SK-N-SH (cell line): ENCODE data around the gene DERL3. TPM values are rescaled to one million over a fixed set of nuclear protein-coding genes. Genes with fewer than 3 reads are reported as not detected.

ENCODE experiments used
- CTCF ChIA-PET: fragments of 300-600, 350-600 bp; formaldehyde crosslinking; extraction: SDS; loops from one replicate; lab custom pipeline; 2021; lab: Yijun Ruan, JAX
- POLR2A ChIA-PET: fragments of 350-600 bp; sonication (Branson Sonifier 250); formaldehyde crosslinking; extraction: SDS; loops from one replicate; lab custom pipeline; 2020; ENCODE audit warnings: antibody characterized with exemption, inconsistent platforms; lab: Yijun Ruan, JAX
- DNase-seq: peaks from one replicate; pipeline ENCODE4 v3.0.0; 2012
- H2AFZ ChIP-seq: fragments of 200-600 bp; sonication (generic); 2 replicates; pipeline ENCODE4 v1.8.1; 2016; ENCODE audit warnings: antibody characterized with exemption, mild to moderate bottlenecking, low read depth
- H3F3A ChIP-seq: fragments of 200-600 bp; sonication (generic); replicated peaks from 2 replicates; pipeline ENCODE3; 2016; ENCODE audit warnings: antibody characterized with exemption, mild to moderate bottlenecking; ENCODE audit not compliant: insufficient read depth
- H3K27ac ChIP-seq, 2 experiments: fragments of 200-500 bp in 1 of 2; fragments of 200-600 bp in 1 of 2; sonication (Bioruptor generic) in 1 of 2; sonication (generic), shearing (Covaris generic) in 1 of 2; 2 replicates each; pipeline versions ENCODE4 v1.5.1 to v1.6.1; 2014 to 2016; ENCODE audit warnings: low read depth in 2 of 2, inconsistent platforms in 1 of 2, low read length in 1 of 2, mild to moderate bottlenecking in 1 of 2, mixed read lengths in 1 of 2
- H3K27me3 ChIP-seq: fragments of 200-600 bp; sonication (generic), shearing (Covaris generic); 2 replicates; pipeline ENCODE4 v1.6.1; 2016; ENCODE audit warnings: mixed run types; ENCODE audit not compliant: insufficient read depth
- H3K36me3 ChIP-seq, 2 experiments: fragments of 200-500 bp in 1 of 2; fragments of 200-600 bp in 1 of 2; sonication (Bioruptor generic) in 1 of 2; sonication (generic) in 1 of 2; replicated peaks in 1 of 2; 2 replicates each; pipeline versions ENCODE3 to v1.5.1; 2014 to 2016; ENCODE audit warnings: low read length in 1 of 2, mild to moderate bottlenecking in 1 of 2; ENCODE audit not compliant: insufficient read depth in 2 of 2, control insufficient read depth in 1 of 2
- H3K4me1 ChIP-seq, 2 experiments: fragments of 200-500 bp in 1 of 2; fragments of 200-600 bp in 1 of 2; sonication (Bioruptor generic) in 1 of 2; sonication (generic), shearing (Covaris generic) in 1 of 2; 2 replicates each; pipeline versions ENCODE4 v1.5.1 to v1.6.1; 2014 to 2016; ENCODE audit warnings: low read depth in 1 of 2, low read length in 1 of 2, mixed run types in 1 of 2; ENCODE audit not compliant: insufficient read depth in 2 of 2, control insufficient read depth in 1 of 2
- H3K4me2 ChIP-seq: fragments of 200-600 bp; sonication (generic), shearing (Covaris generic); 2 replicates; pipeline ENCODE4 v1.6.1; 2017; ENCODE audit warnings: mixed run types
- H3K4me3 ChIP-seq, 2 experiments: fragments of 200-500 bp in 1 of 2; fragments of 200-600 bp in 1 of 2; sonication (Bioruptor generic) in 1 of 2; sonication (generic), shearing (Covaris generic) in 1 of 2; 2 replicates each; pipeline versions ENCODE4 v1.5.1 to v1.8.1; 2014 to 2016; ENCODE audit warnings: low read depth in 2 of 2, inconsistent platforms in 1 of 2, low read length in 1 of 2, mild to moderate bottlenecking in 1 of 2, mixed read lengths in 1 of 2, moderate library complexity in 1 of 2
- H3K79me2 ChIP-seq: fragments of 200-600 bp; sonication (generic); 2 replicates; pipeline ENCODE4 v1.8.1; 2017; ENCODE audit warnings: mild to moderate bottlenecking; ENCODE audit not compliant: insufficient read depth
- H3K9ac ChIP-seq: fragments of 200-600 bp; sonication (generic); 2 replicates; pipeline ENCODE4 v1.6.1; 2017; ENCODE audit warnings: mixed run types
- H3K9me2 ChIP-seq: fragments of 200-600 bp; sonication (generic); 2 replicates; pipeline ENCODE4 v1.6.1; 2017; ENCODE audit warnings: mixed run types
- H3K9me3 ChIP-seq: fragments of 200-600 bp; sonication (generic); 2 replicates; pipeline ENCODE4 v1.6.1; 2017; ENCODE audit warnings: mixed run types, mild to moderate bottlenecking, moderate library complexity
- H4K20me1 ChIP-seq: fragments of 200-600 bp; sonication (generic); 2 replicates; pipeline ENCODE4 v1.6.1; 2017; ENCODE audit warnings: mild to moderate bottlenecking, mixed run types; ENCODE audit not compliant: insufficient read depth
- EZH2phosphoT487 ChIP-seq: fragments of 200-600 bp; sonication (generic); IDR thresholded peaks from 2 replicates; pipeline ENCODE4 v1.6.1; 2017; ENCODE audit warnings: low read depth, mixed run types, mild to moderate bottlenecking, antibody characterized with exemption, moderate library complexity, borderline replicate concordance
- FOSL2 ChIP-seq: IDR thresholded peaks from 2 replicates; pipeline ENCODE4 v1.4.0; 2012; ENCODE audit warnings: low read depth, mild to moderate bottlenecking, moderate library complexity, borderline replicate concordance
- GATA2 ChIP-seq: sonication (generic); formaldehyde crosslinking; IDR thresholded peaks from 2 replicates; pipeline ENCODE4 v1.5.0; 2020; ENCODE audit warnings: mild to moderate bottlenecking, missing genetic modification reagents
- IRF3 ChIP-seq: fragments of 150-350 bp; IDR thresholded peaks from 2 replicates; pipeline ENCODE4 v1.6.1; 2016; ENCODE audit warnings: mild to moderate bottlenecking, low read depth, low read length
- JUND ChIP-seq: IDR thresholded peaks from 2 replicates; pipeline ENCODE4 v1.4.0; 2012
- MEF2A ChIP-seq: IDR thresholded peaks from 2 replicates; pipeline ENCODE4 v1.4.0; 2012; ENCODE audit warnings: low read depth, borderline replicate concordance
- NRF1 ChIP-seq: IDR thresholded peaks from 2 replicates; pipeline ENCODE4 v1.6.1; 2012; ENCODE audit warnings: low read depth, mild to moderate bottlenecking, low read length
- RCOR1 ChIP-seq: fragments of 150-350 bp; IDR thresholded peaks from 2 replicates; pipeline ENCODE4 v1.6.1; 2017; ENCODE audit warnings: antibody characterized with exemption, low read length
- RFX5 ChIP-seq: IDR thresholded peaks from 2 replicates; pipeline ENCODE4 v1.6.1; 2012; ENCODE audit warnings: mild to moderate bottlenecking, improper control_type of control experiment, low read length
- RXRA ChIP-seq: IDR thresholded peaks from 2 replicates; pipeline ENCODE4 v1.4.0; 2012; ENCODE audit warnings: low read depth, mild to moderate bottlenecking, borderline replicate concordance
- SMC3 ChIP-seq: IDR thresholded peaks from 2 replicates; pipeline ENCODE4 v1.6.1; 2012; ENCODE audit warnings: low read depth, low read length, improper control_type of control experiment
- TAF1 ChIP-seq: IDR thresholded peaks from 2 replicates; pipeline ENCODE4 v1.6.1; 2012; ENCODE audit warnings: low read depth, mild to moderate bottlenecking, low read length, moderate library complexity, borderline replicate concordance
- TCF12 ChIP-seq: IDR thresholded peaks from 2 replicates; pipeline ENCODE4 v1.4.0; 2012
- USF2 ChIP-seq: fragments of 150-350 bp; IDR thresholded peaks from 2 replicates; pipeline ENCODE4 v1.6.1; 2017; ENCODE audit warnings: antibody characterized with exemption, low read length, low read depth, borderline replicate concordance
- YY1 ChIP-seq: IDR thresholded peaks from 2 replicates; pipeline ENCODE4 v1.4.0; 2012; ENCODE audit warnings: low read depth, mild to moderate bottlenecking
- WGBS: methylation state at CpG from one replicate; pipeline ENCODE4 v1.1.6; 2017; ENCODE audit warnings: low lambda C conversion rate; 5-methylcytosine and 5-hydroxymethylcytosine counted together
- polyA plus RNA-seq, 3 experiments: library from polyadenylated mRNA; depleted of rRNA; stranded (reverse); fragments of >200 nt; gene quantifications; 2 replicates each; pipeline ENCODE4 v1.2.3, GENCODE V29; 2012
- TF ChIP-seq, protein P1 (sequence below): IDR thresholded peaks from 2 replicates; pipeline ENCODE4 v1.4.0; 2012; ENCODE audit warnings: low read depth, borderline replicate concordance
- TF ChIP-seq, protein P2 (sequence below): IDR thresholded peaks from 2 replicates; pipeline ENCODE4; 2012

The DERL3 gene
- polyA plus RNA-seq, 1 of the 3 experiments (the other 2 are of a cell fraction): not detected

GRCh38 chr22:23803001-23803819 is 35.6 kb downstream of the DERL3 start:
- Histone ChIP-seq H3K9me3 (no peaks in the 10 kb centered on the region), H3K9me2 (no peaks in the 10 kb centered on the region), H2AFZ (no peak overlapping the region), H3F3A (no peaks in the 10 kb centered on the region), H3K4me3 (no peak overlapping the region), H3K79me2 (no peaks in the 10 kb centered on the region), H3K4me2 (no peak overlapping the region), H3K27me3 (no peaks in the 10 kb centered on the region), H3K36me3 (peaks cover 46 to 60% of the 10 kb centered on the region in 2 experiments), H3K9ac (no peak overlapping the region), H3K4me1 (no peaks in the 10 kb centered on the region), H4K20me1 (no peaks in the 10 kb centered on the region), H3K27ac (no peak overlapping the region)
- no peak for DNase-seq
- WGBS: 89% methylated on average over 19 of the region's 21 CpGs
- ChIA-PET CTCF (interaction anchor here (0.7 kb wide), 1 partner anchor 47 kb away, joined by 3 read pairs; no protein-coding TSS in a partner anchor), POLR2A (no interaction called here)
- TF ChIP-seq JUND (no peak), TAF1 (no peak), NRF1 (no peak), IRF3 (no peak), FOSL2 (no peak), MEF2A (no peak), EZH2phosphoT487 (no peak), RCOR1 (no peak), RXRA (no peak), SMC3 (no peak), USF2 (no peak), YY1 (no peak), RFX5 (no peak), TCF12 (no peak), GATA2 (no peak)
- TF ChIP-seq, protein P1, sequence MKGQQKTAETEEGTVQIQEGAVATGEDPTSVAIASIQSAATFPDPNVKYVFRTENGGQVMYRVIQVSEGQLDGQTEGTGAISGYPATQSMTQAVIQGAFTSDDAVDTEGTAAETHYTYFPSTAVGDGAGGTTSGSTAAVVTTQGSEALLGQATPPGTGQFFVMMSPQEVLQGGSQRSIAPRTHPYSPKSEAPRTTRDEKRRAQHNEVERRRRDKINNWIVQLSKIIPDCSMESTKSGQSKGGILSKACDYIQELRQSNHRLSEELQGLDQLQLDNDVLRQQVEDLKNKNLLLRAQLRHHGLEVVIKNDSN: no peak
- TF ChIP-seq, protein P2, sequence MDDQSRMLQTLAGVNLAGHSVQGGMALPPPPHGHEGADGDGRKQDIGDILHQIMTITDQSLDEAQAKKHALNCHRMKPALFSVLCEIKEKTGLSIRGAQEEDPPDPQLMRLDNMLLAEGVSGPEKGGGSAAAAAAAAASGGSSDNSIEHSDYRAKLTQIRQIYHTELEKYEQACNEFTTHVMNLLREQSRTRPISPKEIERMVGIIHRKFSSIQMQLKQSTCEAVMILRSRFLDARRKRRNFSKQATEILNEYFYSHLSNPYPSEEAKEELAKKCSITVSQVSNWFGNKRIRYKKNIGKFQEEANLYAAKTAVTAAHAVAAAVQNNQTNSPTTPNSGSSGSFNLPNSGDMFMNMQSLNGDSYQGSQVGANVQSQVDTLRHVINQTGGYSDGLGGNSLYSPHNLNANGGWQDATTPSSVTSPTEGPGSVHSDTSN: no peak
